ENCODE data around the gene BAHCC1. TPM values are rescaled to one million over a fixed set of nuclear protein-coding genes. Genes with fewer than 3 reads are reported as not detected.

Gene BAHCC1
- total and polyA plus RNA-seq, 7 experiments from 2014 or later, result 0.05 to 3.8 (median 0.68) TPM; not detected in 3

DNA sequence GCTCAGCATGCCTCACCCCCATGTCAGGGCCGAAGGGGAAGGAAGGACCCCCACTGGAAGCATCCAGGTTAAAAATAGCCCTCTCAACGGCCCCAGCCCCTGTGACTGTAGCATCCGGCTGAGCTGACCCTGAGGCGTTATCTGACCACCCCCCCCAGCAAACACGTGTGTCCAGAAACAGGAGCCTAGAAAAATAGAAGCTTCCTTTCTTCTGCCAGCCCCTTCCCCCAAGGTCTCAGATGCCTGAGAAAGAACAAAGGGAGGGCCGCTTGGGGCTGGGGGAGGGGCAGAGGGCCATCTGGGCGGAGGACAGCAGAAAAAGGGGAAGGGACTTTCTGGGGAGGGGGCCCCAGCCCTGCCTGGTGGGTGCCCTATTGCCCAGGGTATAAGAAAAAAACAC lies 61.5 kb downstream of the BAHCC1 start:
- no peak overlapping the region for H3K4me3 Mint-ChIP-seq
- peaks cover 9 to 13% of the 10 kb centered on the region in 2 donors for H3K4me1 ChIP-seq (ENCODE audit: control insufficient read depth in 2 of 2, insufficient read depth in 2 of 2, low read length in 2 of 2)
- H3K4me3 ChIP-seq (ENCODE audit: low read length), result no peak overlapping the region
- DNase-seq (no peak), ATAC-seq (no peak)
- CTCF ChIA-PET, result no interaction called here
- no peaks in the 10 kb centered on the region for H3K9me3 Mint-ChIP-seq
- POLR2A ChIA-PET, result no interaction called here
- H3K27me3 ChIP-seq (ENCODE audit: control insufficient read depth in 2 of 2, insufficient read depth in 2 of 2, low read length in 2 of 2), result no peaks in the 10 kb centered on the region
- H3K4me1 Mint-ChIP-seq, result peaks cover 5 to 13% (median 8%) of the 10 kb centered on the region in 7 donors
- H3K27me3 Mint-ChIP-seq, result peaks cover 0 to 5% (median 1%) of the 10 kb centered on the region in 5 donors
- no peaks in the 10 kb centered on the region for H3K36me3 Mint-ChIP-seq
- intact Hi-C loops (cut with micrococcal nuclease), result no loop called here
- H3K36me3 ChIP-seq (ENCODE audit: control insufficient read depth in 2 of 3, insufficient read depth in 3 of 3, low read length in 3 of 3), result no peaks in the 10 kb centered on the region
- H3K27ac ChIP-seq (ENCODE audit: low read depth, low read length), result no peak overlapping the region
- H3K27ac Mint-ChIP-seq, result no peak overlapping the region
- no peaks in the 10 kb centered on the region for H3K9me3 ChIP-seq (ENCODE audit: control insufficient read depth in 2 of 3, low read length in 3 of 3)

DNA sequence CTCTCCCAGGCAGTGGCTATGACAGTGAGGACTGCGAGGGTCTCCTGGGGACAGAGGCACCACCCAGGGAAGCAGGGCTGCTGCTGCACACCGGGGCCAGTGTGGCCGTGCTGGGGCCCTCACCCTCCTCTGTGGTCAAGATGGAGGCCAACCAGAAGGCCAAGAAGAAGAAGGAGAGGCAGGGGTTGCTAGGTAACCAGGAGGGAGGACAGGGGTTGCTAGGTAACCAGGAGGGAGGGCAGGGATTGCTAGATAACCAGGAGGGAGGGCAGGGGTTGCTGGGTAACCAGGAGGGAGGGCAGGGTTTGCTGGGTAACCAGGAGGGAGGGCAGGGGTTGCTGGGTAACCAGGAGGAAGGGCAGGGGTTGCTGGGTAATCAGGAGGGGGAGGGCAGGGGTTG lies 62.1 kb downstream of the BAHCC1 start:
- Mint-ChIP-seq H3K4me1 (peaks cover 5 to 13% (median 8%) of the 10 kb centered on the region in 7 donors), H3K36me3 (no peaks in the 10 kb centered on the region), H3K9me3 (no peaks in the 10 kb centered on the region), H3K27ac (peak overlapping the region in 1 of 9 donors; percentile 14), H3K4me3 (no peak overlapping the region), H3K27me3 (peaks cover 0 to 5% (median 1%) of the 10 kb centered on the region in 5 donors)
- CTCF ChIA-PET, result no interaction called here
- Histone ChIP-seq H3K4me1 (ENCODE audit: control insufficient read depth in 2 of 2, insufficient read depth in 2 of 2, low read length in 2 of 2) (peaks cover 9 to 13% of the 10 kb centered on the region in 2 donors), H3K4me3 (ENCODE audit: low read length) (no peak overlapping the region), H3K27ac (ENCODE audit: low read depth, low read length) (no peak overlapping the region), H3K9me3 (ENCODE audit: control insufficient read depth in 2 of 3, low read length in 3 of 3) (no peaks in the 10 kb centered on the region), H3K27me3 (ENCODE audit: control insufficient read depth in 2 of 2, insufficient read depth in 2 of 2, low read length in 2 of 2) (no peaks in the 10 kb centered on the region), H3K36me3 (ENCODE audit: control insufficient read depth in 2 of 3, insufficient read depth in 3 of 3, low read length in 3 of 3) (no peaks in the 10 kb centered on the region)
- DNase-seq (no peak), ATAC-seq (no peak)
- intact Hi-C loops (cut with micrococcal nuclease), result no loop called here
- POLR2A ChIA-PET, result no interaction called here

DNA sequence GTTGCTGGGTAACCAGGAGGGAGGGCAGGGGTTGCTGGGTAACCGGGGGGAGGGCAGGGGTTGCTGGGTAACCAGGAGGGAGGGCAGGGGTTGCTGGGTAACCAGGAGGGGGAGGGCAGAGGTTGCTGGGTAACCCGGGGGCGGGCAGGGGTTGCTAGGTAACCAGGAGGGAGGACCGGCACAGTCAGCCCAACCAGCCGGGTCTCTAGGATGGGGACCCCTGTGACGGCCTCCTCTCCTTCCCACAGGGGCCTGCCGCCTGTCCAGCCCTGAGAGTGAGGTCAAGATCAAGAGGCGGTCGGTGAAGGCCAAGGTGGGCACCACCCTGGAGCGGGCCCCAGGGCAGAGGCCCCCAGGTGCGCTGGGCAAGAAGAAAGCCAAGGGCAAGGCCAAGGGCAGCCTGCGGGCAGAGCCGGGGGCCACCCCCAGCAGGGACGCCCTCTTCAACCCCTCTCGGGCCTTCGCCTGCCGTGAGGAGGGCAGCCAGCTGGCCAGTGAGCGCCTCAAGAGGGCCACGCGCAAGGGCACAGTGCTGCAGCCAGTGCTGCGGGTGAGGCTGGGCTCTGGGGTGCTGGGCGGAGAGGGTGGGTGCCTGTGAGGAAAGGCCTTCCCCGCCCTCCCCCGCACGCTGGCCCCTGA lies 62.8 kb downstream of the BAHCC1 start:
- H3K36me3 ChIP-seq (ENCODE audit: control insufficient read depth in 2 of 3, insufficient read depth in 3 of 3, low read length in 3 of 3), result no peaks in the 10 kb centered on the region
- peaks cover 9 to 12% of the 10 kb centered on the region in 2 donors for H3K4me1 ChIP-seq (ENCODE audit: control insufficient read depth in 2 of 2, insufficient read depth in 2 of 2, low read length in 2 of 2)
- ChIA-PET CTCF (no interaction called here), POLR2A (no interaction called here)
- H3K27me3 Mint-ChIP-seq, result peaks cover 0 to 5% (median 1%) of the 10 kb centered on the region in 5 donors
- H3K4me3 ChIP-seq (ENCODE audit: low read length), result no peak overlapping the region
- H3K27ac Mint-ChIP-seq, result no peak overlapping the region
- no peak overlapping the region for H3K4me3 Mint-ChIP-seq
- DNase-seq (no peak), ATAC-seq (no peak)
- no peaks in the 10 kb centered on the region for H3K27me3 ChIP-seq (ENCODE audit: control insufficient read depth in 2 of 2, insufficient read depth in 2 of 2, low read length in 2 of 2)
- no peaks in the 10 kb centered on the region for H3K36me3 Mint-ChIP-seq
- H3K4me1 Mint-ChIP-seq, result peaks cover 5 to 15% (median 8%) of the 10 kb centered on the region in 7 donors
- no peaks in the 10 kb centered on the region for H3K9me3 ChIP-seq (ENCODE audit: control insufficient read depth in 2 of 3, low read length in 3 of 3)
- no peak overlapping the region for H3K27ac ChIP-seq (ENCODE audit: low read depth, low read length)
- no peaks in the 10 kb centered on the region for H3K9me3 Mint-ChIP-seq
- intact Hi-C loops (cut with micrococcal nuclease), result no loop called here

DNA sequence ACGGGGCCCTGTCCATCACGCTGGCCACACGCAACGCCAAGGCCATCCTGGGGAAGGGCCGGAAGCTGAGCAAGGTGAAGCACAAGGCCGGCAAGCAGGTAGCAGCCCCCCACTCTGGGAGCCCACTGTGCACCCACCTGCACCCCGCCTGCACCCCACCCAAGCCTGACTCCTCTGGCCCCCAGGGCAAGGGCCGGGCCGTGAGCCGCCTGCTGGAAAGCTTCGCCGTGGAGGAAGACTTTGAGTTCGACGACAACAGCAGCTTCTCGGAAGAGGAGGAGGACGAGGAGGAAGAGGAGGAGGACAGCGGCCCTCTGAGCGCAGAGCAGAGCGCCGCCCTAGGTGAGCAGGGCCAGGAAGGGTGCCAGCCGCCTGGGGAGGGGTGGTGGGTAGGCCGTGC lies 63.4 kb downstream of the BAHCC1 start:
- Histone ChIP-seq H3K9me3 (ENCODE audit: control insufficient read depth in 2 of 3, low read length in 3 of 3) (no peaks in the 10 kb centered on the region), H3K4me3 (ENCODE audit: low read length) (no peak overlapping the region), H3K4me1 (ENCODE audit: control insufficient read depth in 2 of 2, insufficient read depth in 2 of 2, low read length in 2 of 2) (peaks cover 4 to 6% of the 10 kb centered on the region in 2 donors), H3K27me3 (ENCODE audit: control insufficient read depth in 2 of 2, insufficient read depth in 2 of 2, low read length in 2 of 2) (no peaks in the 10 kb centered on the region), H3K27ac (ENCODE audit: low read depth, low read length) (no peak overlapping the region), H3K36me3 (ENCODE audit: control insufficient read depth in 2 of 3, insufficient read depth in 3 of 3, low read length in 3 of 3) (no peaks in the 10 kb centered on the region)
- Mint-ChIP-seq H3K4me3 (no peak overlapping the region), H3K9me3 (no peaks in the 10 kb centered on the region), H3K27me3 (peaks cover 0 to 1% (median 0%) of the 10 kb centered on the region in 5 donors), H3K27ac (no peak overlapping the region), H3K36me3 (no peaks in the 10 kb centered on the region), H3K4me1 (peaks cover 0 to 11% (median 4%) of the 10 kb centered on the region in 7 donors)
- intact Hi-C loops (cut with micrococcal nuclease), result no loop called here
- POLR2A ChIA-PET, result no interaction called here
- DNase-seq (no peak), ATAC-seq (no peak)
- CTCF ChIA-PET, result no interaction called here

DNA sequence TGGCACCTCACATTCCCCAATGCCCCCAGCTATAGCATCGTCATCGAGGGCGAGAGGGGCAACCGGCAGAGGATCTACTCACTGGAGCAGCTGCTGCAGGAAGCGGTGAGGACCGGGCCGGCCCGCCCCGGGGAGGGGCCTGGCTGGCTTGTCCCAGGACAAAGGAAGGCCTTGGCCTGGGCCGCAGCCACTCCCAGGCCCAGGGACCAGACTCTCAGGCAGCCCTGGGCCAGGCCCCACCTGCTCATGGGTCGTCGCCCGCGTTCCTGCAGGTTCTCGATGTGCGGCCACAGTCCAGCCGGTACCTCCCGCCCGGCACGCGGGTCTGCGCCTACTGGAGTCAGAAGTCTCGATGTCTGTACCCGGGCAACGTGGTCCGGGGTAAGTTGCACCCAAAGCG lies 64.0 kb downstream of the BAHCC1 start:
- CTCF ChIA-PET, result no interaction called here
- no peak overlapping the region for H3K27ac Mint-ChIP-seq
- no peaks in the 10 kb centered on the region for H3K9me3 Mint-ChIP-seq
- DNase-seq (no peak), ATAC-seq (no peak)
- H3K36me3 ChIP-seq (ENCODE audit: control insufficient read depth in 2 of 3, insufficient read depth in 3 of 3, low read length in 3 of 3), result no peaks in the 10 kb centered on the region
- H3K4me3 Mint-ChIP-seq, result no peak overlapping the region
- no peaks in the 10 kb centered on the region for H3K36me3 Mint-ChIP-seq
- POLR2A ChIA-PET, result no interaction called here
- H3K27me3 ChIP-seq (ENCODE audit: control insufficient read depth in 2 of 2, insufficient read depth in 2 of 2, low read length in 2 of 2), result no peaks in the 10 kb centered on the region
- intact Hi-C loops (cut with micrococcal nuclease), result no loop called here
- no peaks in the 10 kb centered on the region for H3K4me1 ChIP-seq (ENCODE audit: control insufficient read depth in 2 of 2, insufficient read depth in 2 of 2, low read length in 2 of 2)
- no peak overlapping the region for H3K27ac ChIP-seq (ENCODE audit: low read depth, low read length)
- peaks cover 0 to 11% (median 0%) of the 10 kb centered on the region in 7 donors for H3K4me1 Mint-ChIP-seq
- peaks cover 0 to 1% (median 0%) of the 10 kb centered on the region in 5 donors for H3K27me3 Mint-ChIP-seq
- no peak overlapping the region for H3K4me3 ChIP-seq (ENCODE audit: low read length)
- no peaks in the 10 kb centered on the region for H3K9me3 ChIP-seq (ENCODE audit: control insufficient read depth in 2 of 3, low read length in 3 of 3)

DNA sequence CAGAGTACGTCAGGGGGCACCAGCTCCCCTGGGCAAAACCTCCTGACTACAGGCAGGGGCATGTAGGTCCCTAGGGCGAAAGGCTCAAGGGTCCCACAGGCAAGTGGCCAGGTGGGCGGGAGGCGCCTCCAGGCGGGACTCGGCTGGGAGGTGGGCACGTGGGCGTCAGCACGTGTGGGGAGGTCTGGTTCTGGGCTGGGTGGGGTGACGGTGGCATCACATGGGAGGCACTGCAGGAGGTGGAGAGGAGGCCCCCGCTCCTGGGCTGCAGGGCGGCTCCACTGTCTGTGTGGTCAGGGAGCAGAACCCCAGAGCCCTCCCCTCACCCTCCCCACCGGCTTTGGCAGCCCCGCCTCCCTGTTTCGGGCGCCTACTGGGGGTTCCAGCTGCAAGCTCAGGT lies 64.6 kb downstream of the BAHCC1 start:
- Mint-ChIP-seq H3K27ac (no peak overlapping the region), H3K4me3 (no peak overlapping the region), H3K9me3 (no peaks in the 10 kb centered on the region), H3K4me1 (peaks cover 0 to 11% (median 0%) of the 10 kb centered on the region in 7 donors), H3K36me3 (no peaks in the 10 kb centered on the region), H3K27me3 (peaks cover 0 to 1% (median 0%) of the 10 kb centered on the region in 5 donors)
- no peaks in the 10 kb centered on the region for H3K27me3 ChIP-seq (ENCODE audit: control insufficient read depth in 2 of 2, insufficient read depth in 2 of 2, low read length in 2 of 2)
- POLR2A ChIA-PET, result no interaction called here
- ATAC-seq, result no peak
- H3K4me1 ChIP-seq (ENCODE audit: control insufficient read depth in 2 of 2, insufficient read depth in 2 of 2, low read length in 2 of 2), result no peaks in the 10 kb centered on the region
- H3K9me3 ChIP-seq (ENCODE audit: control insufficient read depth in 2 of 3, low read length in 3 of 3), result no peaks in the 10 kb centered on the region
- no peak overlapping the region for H3K4me3 ChIP-seq (ENCODE audit: low read length)
- no peak overlapping the region for H3K27ac ChIP-seq (ENCODE audit: low read depth, low read length)
- H3K36me3 ChIP-seq (ENCODE audit: control insufficient read depth in 2 of 3, insufficient read depth in 3 of 3, low read length in 3 of 3), result no peaks in the 10 kb centered on the region
- CTCF ChIA-PET, result no interaction called here
- DNase-seq, result no peak
- intact Hi-C loops (cut with micrococcal nuclease), result no loop called here

DNA sequence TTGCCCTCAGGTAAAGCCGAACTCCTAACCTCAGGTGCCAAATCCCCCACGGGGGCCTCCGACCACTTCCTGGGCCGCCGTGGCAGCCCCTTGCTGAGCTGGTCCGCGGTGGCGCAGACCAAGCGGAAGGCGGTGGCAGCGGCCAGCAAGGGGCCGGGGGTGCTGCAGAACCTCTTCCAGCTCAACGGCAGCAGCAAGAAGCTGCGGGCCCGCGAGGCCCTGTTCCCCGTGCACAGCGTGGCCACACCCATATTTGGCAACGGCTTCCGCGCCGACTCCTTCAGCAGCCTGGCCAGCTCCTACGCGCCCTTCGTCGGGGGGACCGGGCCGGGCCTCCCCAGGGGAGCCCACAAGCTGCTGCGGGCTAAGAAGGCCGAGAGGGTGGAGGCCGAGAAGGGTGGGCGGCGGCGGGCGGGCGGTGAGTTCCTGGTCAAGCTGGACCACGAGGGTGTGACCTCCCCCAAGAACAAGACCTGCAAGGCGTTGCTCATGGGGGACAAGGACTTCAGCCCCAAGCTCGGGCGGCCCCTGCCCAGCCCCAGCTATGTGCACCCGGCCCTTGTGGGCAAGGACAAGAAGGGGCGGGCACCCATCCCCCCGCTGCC lies 65.7 kb downstream of the BAHCC1 start:
- Mint-ChIP-seq H3K4me3 (no peak overlapping the region), H3K27me3 (no peaks in the 10 kb centered on the region), H3K9me3 (no peaks in the 10 kb centered on the region), H3K4me1 (peaks cover 0 to 8% (median 0%) of the 10 kb centered on the region in 7 donors), H3K36me3 (no peaks in the 10 kb centered on the region), H3K27ac (no peak overlapping the region)
- CTCF ChIA-PET, result interaction anchor here (0.6 kb wide), 1 partner anchor 587 kb away, joined by 3 read pairs; no protein-coding TSS in a partner anchor
- ATAC-seq, result peak; percentile 69
- Histone ChIP-seq H3K36me3 (ENCODE audit: control insufficient read depth in 2 of 3, insufficient read depth in 3 of 3, low read length in 3 of 3) (no peaks in the 10 kb centered on the region), H3K4me1 (ENCODE audit: control insufficient read depth in 2 of 2, insufficient read depth in 2 of 2, low read length in 2 of 2) (no peaks in the 10 kb centered on the region), H3K27ac (ENCODE audit: low read depth, low read length) (no peak overlapping the region), H3K9me3 (ENCODE audit: control insufficient read depth in 2 of 3, low read length in 3 of 3) (no peaks in the 10 kb centered on the region), H3K4me3 (ENCODE audit: low read length) (no peak overlapping the region), H3K27me3 (ENCODE audit: control insufficient read depth in 2 of 2, insufficient read depth in 2 of 2, low read length in 2 of 2) (no peaks in the 10 kb centered on the region)
- DNase-seq, result no peak
- intact Hi-C loops (cut with micrococcal nuclease), result no loop called here
- POLR2A ChIA-PET, result no interaction called here
